OCI-LY3 (cell line): ENCODE results near the gene CAD.

Experiments
- H2AFZ ChIP-seq: fragments of 200-600, 300-600 bp; shearing (Covaris generic); 2 replicates; pipeline ENCODE4 v1.6.0; 2014; ENCODE audit warnings: antibody characterized with exemption, low read depth, low read length
- H3K27ac ChIP-seq: fragments of 200-600, 300-600 bp; sonication (generic); 2 replicates; pipeline ENCODE4 v1.5.1; 2014; ENCODE audit warnings: mild to moderate bottlenecking, low read length, moderate library complexity, mixed read lengths
- H3K27me3 ChIP-seq: fragments of 200-600, 300-600 bp; sonication (generic); 2 replicates; pipeline ENCODE4 v1.6.1; 2014; ENCODE audit warnings: low read depth, low read length, mixed read lengths
- H3K36me3 ChIP-seq: fragments of 200-600, 300-600 bp; sonication (generic); replicated peaks from 2 replicates; pipeline ENCODE3; 2014; ENCODE audit warnings: low read depth, low read length, mixed read lengths
- H3K4me1 ChIP-seq: fragments of 300-600, 200-600 bp; sonication (generic); 2 replicates; pipeline ENCODE4 v1.6.1; 2014; ENCODE audit warnings: low read length, mixed read lengths
- H3K4me2 ChIP-seq: fragments of 200-600, 300-600 bp; sonication (generic); 2 replicates; pipeline ENCODE4 v1.6.1; 2014; ENCODE audit warnings: low read length, mixed read lengths
- H3K4me3 ChIP-seq: fragments of 300-600, 200-600 bp; sonication (generic); 2 replicates; pipeline ENCODE4 v1.5.1; 2014; ENCODE audit warnings: antibody characterized with exemption, mild to moderate bottlenecking, low read length, moderate library complexity
- H3K79me2 ChIP-seq: fragments of 300-600, 200-600 bp; shearing (Covaris generic); 2 replicates; pipeline ENCODE4 v1.6.1; 2014; ENCODE audit warnings: mild to moderate bottlenecking, low read length, mixed read lengths
- H3K9ac ChIP-seq: fragments of 300-600, 200-600 bp; shearing (Covaris generic); 2 replicates; pipeline ENCODE4 v1.6.0; 2014; ENCODE audit warnings: mild to moderate bottlenecking, low read length, moderate library complexity
- H3K9me3 ChIP-seq: fragments of 200-600, 300-600 bp; shearing (Covaris generic); 2 replicates; pipeline ENCODE4 v1.6.1; 2014; ENCODE audit warnings: low read length, mixed read lengths; ENCODE audit not compliant: insufficient read depth
- H4K20me1 ChIP-seq: fragments of 200-600, 300-600 bp; sonication (generic); 2 replicates; pipeline ENCODE4 v1.6.1; 2016; ENCODE audit warnings: low read length, mixed read lengths; ENCODE audit not compliant: insufficient read depth
- CTCF ChIP-seq: fragments of 200-600, 300-600 bp; sonication (generic); IDR thresholded peaks from 2 replicates; pipeline ENCODE4 v1.5.1; 2014; ENCODE audit warnings: antibody characterized with exemption, low read length, low read depth
- EZH2phosphoT487 ChIP-seq: fragments of 200-600 bp; shearing (Covaris generic); IDR thresholded peaks from 2 replicates; pipeline ENCODE4 v1.6.1; 2018; ENCODE audit warnings: antibody characterized with exemption, mixed run types, low read depth

Gene CAD

GRCh38 chr2:27236136-27236535 is 19.0 kb downstream of the CAD start:
- no peak overlapping the region for H3K4me2 ChIP-seq
- H3K27ac ChIP-seq: no peak overlapping the region
- TF ChIP-seq CTCF: no peak
- no peak for TF ChIP-seq EZH2phosphoT487
- H4K20me1 ChIP-seq: no peaks in the 10 kb centered on the region
- H3K36me3 ChIP-seq: peaks cover 91% of the 10 kb centered on the region
- H3K79me2 ChIP-seq: no peaks in the 10 kb centered on the region
- H3K4me3 ChIP-seq: no peak overlapping the region
- H3K4me1 ChIP-seq: no peaks in the 10 kb centered on the region
- H3K27me3 ChIP-seq: no peaks in the 10 kb centered on the region
- H3K9me3 ChIP-seq: no peaks in the 10 kb centered on the region
- no peak overlapping the region for H2AFZ ChIP-seq
- H3K9ac ChIP-seq: no peak overlapping the region

- Histone ChIP-seq H3K4me3 (no peak overlapping the region), H4K20me1 (no peaks in the 10 kb centered on the region), H3K79me2 (no peaks in the 10 kb centered on the region), H3K27ac (no peak overlapping the region), H2AFZ (no peak overlapping the region), H3K4me1 (no peaks in the 10 kb centered on the region), H3K27me3 (no peaks in the 10 kb centered on the region), H3K9me3 (no peaks in the 10 kb centered on the region), H3K36me3 (peaks cover 89% of the 10 kb centered on the region), H3K9ac (no peak overlapping the region), H3K4me2 (no peak overlapping the region)
- no peak for TF ChIP-seq CTCF
- no peak for TF ChIP-seq EZH2phosphoT487
Measured at GRCh38 chr2:27236626-27237025, 19.5 kb downstream of the CAD start.

GRCh38 chr2:27237341-27237945 is 20.3 kb downstream of the CAD start:
- Histone ChIP-seq H3K9ac (no peak overlapping the region), H3K27ac (no peak overlapping the region), H3K4me1 (no peaks in the 10 kb centered on the region), H3K79me2 (no peaks in the 10 kb centered on the region), H4K20me1 (no peaks in the 10 kb centered on the region), H2AFZ (no peak overlapping the region), H3K27me3 (no peaks in the 10 kb centered on the region), H3K4me2 (no peak overlapping the region), H3K4me3 (no peak overlapping the region), H3K36me3 (peaks cover 87% of the 10 kb centered on the region), H3K9me3 (no peaks in the 10 kb centered on the region)
- TF ChIP-seq CTCF: no peak

GRCh38 chr2:27238976-27239375 is 21.8 kb downstream of the CAD start:
- H4K20me1 ChIP-seq: no peaks in the 10 kb centered on the region
- no peak overlapping the region for H2AFZ ChIP-seq
- no peaks in the 10 kb centered on the region for H3K79me2 ChIP-seq
- TF ChIP-seq CTCF: no peak
- no peak for TF ChIP-seq EZH2phosphoT487
- H3K9me3 ChIP-seq: no peaks in the 10 kb centered on the region
- no peaks in the 10 kb centered on the region for H3K4me1 ChIP-seq
- H3K36me3 ChIP-seq: peaks cover 86% of the 10 kb centered on the region
- no peak overlapping the region for H3K4me2 ChIP-seq
- no peak overlapping the region for H3K27ac ChIP-seq
- H3K27me3 ChIP-seq: no peaks in the 10 kb centered on the region
- no peak overlapping the region for H3K4me3 ChIP-seq
- H3K9ac ChIP-seq: no peak overlapping the region
